Vagina (tissue), 2 donors: Measurements from ENCODE around the gene TMEM151B. TPM values are rescaled to one million over a fixed set of nuclear protein-coding genes. Genes with fewer than 3 reads are reported as not detected.
"Not testable (repeated sequence)": the region's sequence is repeated elsewhere in the genome, so short reads cannot be mapped to it uniquely, and the experiment has no call there.

Experiments used
- DNase-seq, 2 donors: peaks; one replicate each; pipeline ENCODE4 v3.0.0-alpha.2; 2017; ENCODE audit errors: extremely low spot score in 2 of 2
- H3K27ac ChIP-seq: fragments of 200-600 bp; sonication (generic); one replicate; pipeline ENCODE4 v1.5.1; 2019
- H3K27me3 ChIP-seq: fragments of 200-600 bp; sonication (generic); one replicate; pipeline ENCODE4 v1.5.1; 2019
- H3K36me3 ChIP-seq, 2 donors: fragments of 200-600 bp; sonication (generic); one replicate each; pipeline ENCODE4 v1.5.1; 2017 to 2019
- H3K4me1 ChIP-seq: fragments of 200-600 bp; sonication (generic); one replicate; pipeline ENCODE4 v1.5.1; 2019
- H3K4me3 ChIP-seq, 2 donors: fragments of 200-600 bp; sonication (generic); 1 replicate in 1 of 2; 2 replicates in 1 of 2; pipeline ENCODE4 v1.5.1; 2016 to 2019
- H3K9me3 ChIP-seq: fragments of 200-600 bp; sonication (generic); one replicate; pipeline ENCODE4 v1.5.1; 2019
- CTCF ChIP-seq, 3 experiments: fragments of 450-650 bp in 2 of 3; fragments of 200-600 bp in 1 of 3; sonication (generic) in 1 of 3; IDR thresholded peaks; one replicate each; pipeline ENCODE4 v1.5.1; 2017 to 2019; ENCODE audit warnings: antibody characterized with exemption in 3 of 3, mild to moderate bottlenecking in 2 of 3, moderate library complexity in 2 of 3
- POLR2A ChIP-seq, 2 donors: fragments of 450-650 bp; IDR thresholded peaks; one replicate each; pipeline ENCODE4 v1.6.1; 2017; ENCODE audit warnings: antibody characterized with exemption in 2 of 2, mild to moderate bottlenecking in 2 of 2, moderate library complexity in 2 of 2
- POLR2AphosphoS5 ChIP-seq, 2 donors: sonication (generic); formaldehyde crosslinking; IDR thresholded peaks; one replicate each; pipeline ENCODE4 v1.9.0; 2017; ENCODE audit warnings: antibody characterized with exemption in 2 of 2, mild to moderate bottlenecking in 2 of 2, low read depth in 1 of 2; ENCODE audit not compliant: insufficient read depth in 1 of 2
- intact Hi-C: fragments of 100-400 bp; cut with DNase I; formaldehyde crosslinking; loops from one replicate; pipeline ENCODE4 v1.15.1; 2023
- total RNA-seq: library from RNA; depleted of rRNA; stranded (reverse); fragments of >200 nt; gene quantifications from one replicate; pipeline ENCODE4 v1.2.3, GENCODE V29; 2016

TMEM151B gene
- total RNA-seq, 1 donor from 2014 or later = 0.49 TPM

- Histone ChIP-seq H3K4me1 (no peaks in the 10 kb centered on the region), H3K4me3 (no peak overlapping the region), H3K27me3 (no peaks in the 10 kb centered on the region), H3K36me3 (no peaks in the 10 kb centered on the region), H3K9me3 (no peaks in the 10 kb centered on the region), H3K27ac (no peak overlapping the region)
- no peak for DNase-seq
- intact Hi-C loops = loop anchor here (10.0 kb wide), 1 partner anchor 226 kb away; no protein-coding TSS in a partner anchor
- TF ChIP-seq POLR2A (IDR thresholded peaks at IDR 0.05) (no peak), POLR2AphosphoS5 (IDR thresholded peaks at IDR 0.05; ENCODE audit: insufficient read depth in 1 of 2, low read depth in 1 of 2) (no peak)
Measured at GRCh38 chr6:44321210-44321609, 51.0 kb downstream of the TMEM151B start.

- TF ChIP-seq POLR2AphosphoS5 (IDR thresholded peaks at IDR 0.05; ENCODE audit: insufficient read depth in 1 of 2, low read depth in 1 of 2) = no peak
- no peak for TF ChIP-seq CTCF (IDR thresholded peaks at IDR 0.05)
- no peak for TF ChIP-seq POLR2A (IDR thresholded peaks at IDR 0.05)
- no peaks in the 10 kb centered on the region for H3K4me1 ChIP-seq
- no peak overlapping the region for H3K27ac ChIP-seq
- H3K9me3 ChIP-seq = no peaks in the 10 kb centered on the region
- intact Hi-C loops = loop anchor here (10.0 kb wide), 1 partner anchor 232 kb away; no protein-coding TSS in a partner anchor
- DNase-seq = no peak
- no peak overlapping the region for H3K4me3 ChIP-seq
- no peaks in the 10 kb centered on the region for H3K27me3 ChIP-seq
- H3K36me3 ChIP-seq = no peaks in the 10 kb centered on the region
Measured at GRCh38 chr6:44327096-44327495, 56.8 kb downstream of the TMEM151B start.

- Histone ChIP-seq H3K9me3 (no peaks in the 10 kb centered on the region), H3K4me3 (no peak overlapping the region), H3K36me3 (no peaks in the 10 kb centered on the region), H3K4me1 (no peaks in the 10 kb centered on the region), H3K27ac (no peak overlapping the region), H3K27me3 (no peaks in the 10 kb centered on the region)
- no peak for DNase-seq
- TF ChIP-seq CTCF (IDR thresholded peaks at IDR 0.05) = no peak
- TF ChIP-seq POLR2A (IDR thresholded peaks at IDR 0.05) = no peak
- TF ChIP-seq POLR2AphosphoS5 (IDR thresholded peaks at IDR 0.05; ENCODE audit: insufficient read depth in 1 of 2, low read depth in 1 of 2) = no peak
- intact Hi-C loops = loop anchor here (10.0 kb wide), 1 partner anchor 233 kb away; no protein-coding TSS in a partner anchor
Measured at GRCh38 chr6:44327760-44328159, 57.5 kb downstream of the TMEM151B start.

GRCh38 chr6:44328203-44328602 is 58.0 kb downstream of the TMEM151B start:
- H3K4me3 ChIP-seq, H3K36me3 ChIP-seq, H3K27me3 ChIP-seq, H3K4me1 ChIP-seq, DNase-seq, H3K9me3 ChIP-seq, H3K27ac ChIP-seq: not testable (repeated sequence)
- intact Hi-C loops = loop anchor here (10.0 kb wide), 1 partner anchor 233 kb away; no protein-coding TSS in a partner anchor

GRCh38 chr6:44329858-44330257 is 59.6 kb downstream of the TMEM151B start:
- TF ChIP-seq POLR2AphosphoS5 (IDR thresholded peaks at IDR 0.05; ENCODE audit: insufficient read depth in 1 of 2, low read depth in 1 of 2) (no peak), POLR2A (IDR thresholded peaks at IDR 0.05) (no peak), CTCF (IDR thresholded peaks at IDR 0.05) (no peak)
- DNase-seq = no peak
- intact Hi-C loops = loop anchor here (10.0 kb wide), 1 partner anchor 235 kb away; no protein-coding TSS in a partner anchor
- Histone ChIP-seq H3K36me3 (no peaks in the 10 kb centered on the region), H3K27ac (no peak overlapping the region), H3K4me1 (no peaks in the 10 kb centered on the region), H3K27me3 (no peaks in the 10 kb centered on the region), H3K4me3 (no peak overlapping the region), H3K9me3 (no peaks in the 10 kb centered on the region)

GRCh38 chr6:44332585-44332984 is 62.3 kb downstream of the TMEM151B start:
- Histone ChIP-seq H3K27ac (no peak overlapping the region), H3K27me3 (no peaks in the 10 kb centered on the region)
- intact Hi-C loops = no loop called here

More at GRCh38 chr6:44332585-44332984, 62.3 kb downstream of the TMEM151B start:
- Histone ChIP-seq H3K4me1 (no peaks in the 10 kb centered on the region), H3K4me3 (no peak overlapping the region), H3K9me3 (no peaks in the 10 kb centered on the region), H3K36me3 (no peaks in the 10 kb centered on the region)
- no peak for DNase-seq
- no peak for TF ChIP-seq POLR2AphosphoS5 (IDR thresholded peaks at IDR 0.05; ENCODE audit: insufficient read depth in 1 of 2, low read depth in 1 of 2)
- no peak for TF ChIP-seq POLR2A (IDR thresholded peaks at IDR 0.05)
- TF ChIP-seq CTCF (IDR thresholded peaks at IDR 0.05) = no peak
